Measurements from ENCODE around the gene GIN1.
"Not testable (repeated sequence)": the region's sequence is repeated elsewhere in the genome, so short reads cannot be mapped to it uniquely, and the experiment has no call there.

The GIN1 gene

GRCh38 chr5:103119765-103120606 is at the start of gene GIN1, which contains the start of gene PPIP5K2:
Gene GIN1 (minus strand): TSS chr5:103120138. CDS start chr5:103108707, 11,431 bp downstream.
Gene PPIP5K2 (plus strand): TSS chr5:103120301. CDS start chr5:103129590, 9,289 bp downstream.
- intact Hi-C loops (cut with micrococcal nuclease) = loop anchor here (1.0 to 10.0 kb wide), 3 partner anchors 138 to 825 kb away; partner anchors contain the start of genes MACIR and SLCO4C1
- Mint-ChIP-seq H3K27ac (peak within 1 kb of the TSS; percentile 100), H3K36me3 (ENCODE audit: low read depth) (peaks cover 41% of the 10 kb centered on the region), H3K4me3 (peak within 1 kb of the TSS; percentile 95), H3K27me3 (no peaks in the 10 kb centered on the region), H3K4me1 (ENCODE audit: low read depth) (peaks cover 27% of the 10 kb centered on the region), H3K9me3 (no peaks in the 10 kb centered on the region)

GRCh38 chr5:103166706-103167105 is 46.8 kb upstream of the GIN1 start:
- no peak overlapping the region for H3K4me3 Mint-ChIP-seq
- H3K36me3 Mint-ChIP-seq (ENCODE audit: low read depth) = peaks cover 40% of the 10 kb centered on the region
- intact Hi-C loops (cut with micrococcal nuclease) = no loop called here
- no peaks in the 10 kb centered on the region for H3K9me3 Mint-ChIP-seq
- H3K27me3 Mint-ChIP-seq = no peaks in the 10 kb centered on the region
- H3K27ac Mint-ChIP-seq = no peak overlapping the region
- peaks cover 6% of the 10 kb centered on the region for H3K4me1 Mint-ChIP-seq (ENCODE audit: low read depth)

GRCh38 chr5:103151156-103151555 is 31.2 kb upstream of the GIN1 start:
- Mint-ChIP-seq H3K27ac (no peak overlapping the region), H3K36me3 (ENCODE audit: low read depth) (peaks cover 26% of the 10 kb centered on the region), H3K4me1 (ENCODE audit: low read depth) (no peaks in the 10 kb centered on the region), H3K4me3 (no peak overlapping the region), H3K27me3 (no peaks in the 10 kb centered on the region), H3K9me3 (no peaks in the 10 kb centered on the region)
- intact Hi-C loops (cut with micrococcal nuclease) = loop anchor here (5.0 kb wide), 1 partner anchor 36 kb away; no protein-coding TSS in a partner anchor

GRCh38 chr5:103148213-103148612 is 28.3 kb upstream of the GIN1 start:
- no peaks in the 10 kb centered on the region for H3K9me3 Mint-ChIP-seq
- H3K36me3 Mint-ChIP-seq (ENCODE audit: low read depth) = peaks cover 16% of the 10 kb centered on the region
- no peak overlapping the region for H3K27ac Mint-ChIP-seq
- peaks cover 17% of the 10 kb centered on the region for H3K4me1 Mint-ChIP-seq (ENCODE audit: low read depth)
- no peaks in the 10 kb centered on the region for H3K27me3 Mint-ChIP-seq
- intact Hi-C loops (cut with micrococcal nuclease) = no loop called here
- H3K4me3 Mint-ChIP-seq = no peak overlapping the region

GRCh38 chr5:103145196-103145595 is 25.3 kb upstream of the GIN1 start:
- Mint-ChIP-seq H3K4me3 (no peak overlapping the region), H3K36me3 (ENCODE audit: low read depth) (peaks cover 40% of the 10 kb centered on the region), H3K27me3 (no peaks in the 10 kb centered on the region), H3K27ac (no peak overlapping the region), H3K4me1 (ENCODE audit: low read depth) (peaks cover 17% of the 10 kb centered on the region), H3K9me3 (no peaks in the 10 kb centered on the region)
- intact Hi-C loops (cut with micrococcal nuclease) = no loop called here

GRCh38 chr5:103142132-103142531 is 22.2 kb upstream of the GIN1 start:
- not testable (repeated sequence) for H3K9me3 Mint-ChIP-seq
- peaks cover 46% of the 10 kb centered on the region for H3K36me3 Mint-ChIP-seq (ENCODE audit: low read depth)

GRCh38 chr5:103139264-103139865 is 19.4 kb upstream of the GIN1 start:
- Mint-ChIP-seq H3K27ac (no peak overlapping the region), H3K9me3 (no peaks in the 10 kb centered on the region), H3K4me1 (ENCODE audit: low read depth) (peaks cover 3% of the 10 kb centered on the region), H3K4me3 (no peak overlapping the region), H3K27me3 (no peaks in the 10 kb centered on the region), H3K36me3 (ENCODE audit: low read depth) (peaks cover 52% of the 10 kb centered on the region)
- intact Hi-C loops (cut with micrococcal nuclease) = loop anchor here (2.0 to 5.0 kb wide), 3 partner anchors 359 to 557 kb away; no protein-coding TSS in a partner anchor

More at GRCh38 chr5:103142132-103142531, 22.2 kb upstream of the GIN1 start:
- H3K27me3 Mint-ChIP-seq; H3K4me3 Mint-ChIP-seq; H3K27ac Mint-ChIP-seq; intact Hi-C loops (cut with micrococcal nuclease): not testable (repeated sequence)
- H3K4me1 Mint-ChIP-seq (ENCODE audit: low read depth) = peaks cover 17% of the 10 kb centered on the region

- Mint-ChIP-seq H3K9me3 (no peaks in the 10 kb centered on the region), H3K4me1 (ENCODE audit: low read depth) (no peaks in the 10 kb centered on the region), H3K27me3 (no peaks in the 10 kb centered on the region), H3K4me3 (no peak overlapping the region), H3K27ac (no peak overlapping the region), H3K36me3 (ENCODE audit: low read depth) (peaks cover 50% of the 10 kb centered on the region)
- intact Hi-C loops (cut with micrococcal nuclease) = loop anchor here (2.0 to 5.0 kb wide), 3 partner anchors 357 to 556 kb away; no protein-coding TSS in a partner anchor
Observed at GRCh38 chr5:103138202-103138690, 18.3 kb upstream of the GIN1 start.

- intact Hi-C loops (cut with micrococcal nuclease) = loop anchor here (5.0 kb wide), 1 partner anchor 553 kb away; no protein-coding TSS in a partner anchor
- no peaks in the 10 kb centered on the region for H3K27me3 Mint-ChIP-seq
- no peak overlapping the region for H3K27ac Mint-ChIP-seq
- peaks cover 5% of the 10 kb centered on the region for H3K4me1 Mint-ChIP-seq (ENCODE audit: low read depth)
- H3K4me3 Mint-ChIP-seq = no peak overlapping the region
- no peaks in the 10 kb centered on the region for H3K9me3 Mint-ChIP-seq
- H3K36me3 Mint-ChIP-seq (ENCODE audit: low read depth) = peaks cover 30% of the 10 kb centered on the region
Observed at GRCh38 chr5:103135461-103135860, 15.5 kb upstream of the GIN1 start.

GRCh38 chr5:103133231-103133630 is 13.3 kb upstream of the GIN1 start:
- Mint-ChIP-seq H3K36me3 (ENCODE audit: low read depth) (peaks cover 24% of the 10 kb centered on the region), H3K4me1 (ENCODE audit: low read depth) (peaks cover 5% of the 10 kb centered on the region), H3K9me3 (no peaks in the 10 kb centered on the region), H3K4me3 (no peak overlapping the region), H3K27ac (no peak overlapping the region), H3K27me3 (no peaks in the 10 kb centered on the region)
- intact Hi-C loops (cut with micrococcal nuclease) = no loop called here

GRCh38 chr5:103132684-103133083 is 12.7 kb upstream of the GIN1 start:
- intact Hi-C loops (cut with micrococcal nuclease) = no loop called here
- no peak overlapping the region for H3K27ac Mint-ChIP-seq
- H3K36me3 Mint-ChIP-seq (ENCODE audit: low read depth) = peaks cover 24% of the 10 kb centered on the region
- H3K4me1 Mint-ChIP-seq (ENCODE audit: low read depth) = peaks cover 7% of the 10 kb centered on the region
- no peaks in the 10 kb centered on the region for H3K9me3 Mint-ChIP-seq
- no peak overlapping the region for H3K4me3 Mint-ChIP-seq
- H3K27me3 Mint-ChIP-seq = no peaks in the 10 kb centered on the region

- peaks cover 20% of the 10 kb centered on the region for H3K36me3 Mint-ChIP-seq (ENCODE audit: low read depth)
- H3K9me3 Mint-ChIP-seq = no peaks in the 10 kb centered on the region
- intact Hi-C loops (cut with micrococcal nuclease) = loop anchor here (10.0 kb wide), 2 partner anchors 263 to 833 kb away; partner anchors contain the start of gene SLCO4C1
- no peak overlapping the region for H3K4me3 Mint-ChIP-seq
- no peaks in the 10 kb centered on the region for H3K27me3 Mint-ChIP-seq
- peaks cover 17% of the 10 kb centered on the region for H3K4me1 Mint-ChIP-seq (ENCODE audit: low read depth)
- no peak overlapping the region for H3K27ac Mint-ChIP-seq
Observed at GRCh38 chr5:103128202-103128601, 8.3 kb upstream of the GIN1 start.

GRCh38 chr5:103127292-103127817 is 7.4 kb upstream of the GIN1 start:
- no peaks in the 10 kb centered on the region for H3K27me3 Mint-ChIP-seq
- intact Hi-C loops (cut with micrococcal nuclease) = loop anchor here (10.0 kb wide), 2 partner anchors 263 to 833 kb away; partner anchors contain the start of gene SLCO4C1
- peaks cover 26% of the 10 kb centered on the region for H3K4me1 Mint-ChIP-seq (ENCODE audit: low read depth)
- no peak overlapping the region for H3K4me3 Mint-ChIP-seq
- no peaks in the 10 kb centered on the region for H3K9me3 Mint-ChIP-seq
- no peak overlapping the region for H3K27ac Mint-ChIP-seq
- H3K36me3 Mint-ChIP-seq (ENCODE audit: low read depth) = peaks cover 28% of the 10 kb centered on the region

Data from dendritic cell treated with granulocyte-macrophage colony-stimulating factor and Interleukin-4, amounts not matched to agents 40 ng/mL and 50 ng/mL, for 4 days (primary cell).